ENCODE data around the gene SLIT3. TPM values are rescaled to one million over a fixed set of nuclear protein-coding genes. Genes with fewer than 3 reads are reported as not detected.

The SLIT3 gene
- total and polyA plus RNA-seq, 10 of the 15 experiments (the other 5 are each of a cell fraction or from before 2014, with no cell fraction given) = 0.05 TPM; not detected in 9

DNA sequence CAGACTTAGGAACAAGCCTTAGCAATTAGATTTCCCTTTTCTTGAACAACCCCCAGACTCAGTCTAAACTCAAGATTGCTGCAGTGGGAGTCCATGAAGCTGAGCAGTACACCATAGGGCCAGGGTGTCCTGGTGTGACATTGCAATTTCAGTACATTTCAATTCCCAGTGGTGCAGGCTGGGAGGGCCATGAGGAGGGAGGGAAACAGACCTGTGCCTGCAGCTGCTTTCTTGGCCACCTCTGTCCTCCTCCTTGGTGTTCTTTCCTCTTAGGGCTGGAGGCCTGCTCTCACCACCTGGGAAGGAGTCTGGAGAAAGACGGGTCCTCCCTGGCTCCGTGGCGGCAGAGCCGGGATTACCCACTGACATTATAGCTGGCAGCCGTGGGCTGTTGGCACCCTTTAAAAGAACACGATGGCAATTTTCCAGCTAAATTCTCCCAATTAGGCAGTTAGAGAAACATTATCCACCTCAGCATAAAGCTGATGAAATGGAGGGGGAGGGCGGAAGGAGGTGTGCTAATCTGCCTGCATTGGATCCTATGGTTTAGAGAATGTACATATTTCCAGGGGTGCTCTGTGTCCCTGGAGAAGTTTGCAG lies 186.4 kb downstream of the SLIT3 start:
- H3K27ac ChIP-seq (ENCODE audit: control insufficient read depth, insufficient read depth) = no peak overlapping the region

More for the DNA sequence above, 186.4 kb downstream of the SLIT3 start:
- BruUV-seq (replicated peaks) = no TSS peak
- SMC1A ChIA-PET (ENCODE audit: uncharacterized antibody, unreplicated experiment) = no interaction called here
- DNase-seq (ENCODE audit: low read depth, low spot score) (no peak), ATAC-seq (no peak), FAIRE-seq (no peak)
- no peaks in the 10 kb centered on the region for H3K4me1 ChIP-seq (ENCODE audit: control insufficient read depth, insufficient read depth, low read length)
- no peak overlapping the region for H3K4me3 ChIP-seq
- no peaks in the 10 kb centered on the region for H3K79me2 ChIP-seq (ENCODE audit: control insufficient read depth, insufficient read depth, low read length)
- no peaks in the 10 kb centered on the region for H3K9me3 ChIP-seq (replicated peaks; ENCODE audit: control insufficient read depth, insufficient read depth, low read length)
- intact Hi-C loops (cut with micrococcal nuclease; ENCODE audit: unreplicated experiment) (no loop called here), in situ Hi-C loops (cut with MboI) (no loop called here)
- POLR2A ChIA-PET = no interaction called here
- RAD21 ChIA-PET (ENCODE audit: unreplicated experiment) = no interaction called here
- no peak overlapping the region for H2AFZ ChIP-seq (ENCODE audit: control insufficient read depth, low read depth, low read length)
- H3K4me2 ChIP-seq (ENCODE audit: control insufficient read depth, insufficient read depth) = no peak overlapping the region
- TF ChIP-seq, protein P1, sequence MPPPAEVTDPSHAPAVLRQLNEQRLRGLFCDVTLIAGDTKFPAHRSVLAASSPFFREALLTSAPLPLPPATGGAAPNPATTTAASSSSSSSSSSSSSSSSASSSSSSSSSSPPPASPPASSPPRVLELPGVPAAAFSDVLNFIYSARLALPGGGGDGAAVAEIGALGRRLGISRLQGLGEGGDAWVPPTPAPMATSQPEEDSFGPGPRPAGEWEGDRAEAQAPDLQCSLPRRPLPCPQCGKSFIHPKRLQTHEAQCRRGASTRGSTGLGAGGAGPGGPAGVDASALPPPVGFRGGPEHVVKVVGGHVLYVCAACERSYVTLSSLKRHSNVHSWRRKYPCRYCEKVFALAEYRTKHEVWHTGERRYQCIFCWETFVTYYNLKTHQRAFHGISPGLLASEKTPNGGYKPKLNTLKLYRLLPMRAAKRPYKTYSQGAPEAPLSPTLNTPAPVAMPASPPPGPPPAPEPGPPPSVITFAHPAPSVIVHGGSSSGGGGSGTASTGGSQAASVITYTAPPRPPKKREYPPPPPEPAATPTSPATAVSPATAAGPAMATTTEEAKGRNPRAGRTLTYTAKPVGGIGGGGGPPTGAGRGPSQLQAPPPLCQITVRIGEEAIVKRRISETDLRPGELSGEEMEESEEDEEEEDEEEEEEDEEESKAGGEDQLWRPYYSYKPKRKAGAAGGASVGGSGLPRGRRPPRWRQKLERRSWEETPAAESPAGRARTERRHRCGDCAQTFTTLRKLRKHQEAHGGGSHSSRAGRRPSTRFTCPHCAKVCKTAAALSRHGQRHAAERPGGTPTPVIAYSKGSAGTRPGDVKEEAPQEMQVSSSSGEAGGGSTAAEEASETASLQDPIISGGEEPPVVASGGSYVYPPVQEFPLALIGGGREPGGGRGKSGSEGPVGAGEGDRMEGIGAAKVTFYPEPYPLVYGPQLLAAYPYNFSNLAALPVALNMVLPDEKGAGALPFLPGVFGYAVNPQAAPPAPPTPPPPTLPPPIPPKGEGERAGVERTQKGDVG (CRISPR knock-in tag; IDR thresholded peaks at IDR 0.05) = no peak
- TF ChIP-seq HDAC6 (IDR thresholded peaks at IDR 0.05; ENCODE audit: unreplicated experiment) (no peak), LARP7 (IDR thresholded peaks at IDR 0.05) (no peak), SMAD1 (IDR thresholded peaks at IDR 0.05; ENCODE audit: low read depth, partially characterized antibody) (no peak)
- H3K9ac ChIP-seq (ENCODE audit: control insufficient read depth, insufficient read depth, low read length) = no peak overlapping the region
- no peaks in the 10 kb centered on the region for H4K20me1 ChIP-seq (ENCODE audit: control insufficient read depth, insufficient read depth)
- no peaks in the 10 kb centered on the region; a peak in 2 of 4 replicates for H3K27me3 ChIP-seq (replicated peaks in 1 of 2; ENCODE audit: control insufficient read depth in 2 of 2, insufficient read depth in 2 of 2, low read length in 1 of 2)
- CTCF ChIA-PET = interaction anchor here (1.3 kb wide), 1 partner anchor 16 kb away, joined by 3 read pairs; no protein-coding TSS in a partner anchor
- 53% methylated on average over 7 of the region's 7 CpGs for WGBS (ENCODE audit: insufficient coverage, insufficient replicate concordance, low lambda C conversion rate, missing lambda C conversion rate)
- H3K36me3 ChIP-seq (ENCODE audit: control insufficient read depth in 2 of 2, insufficient read depth in 2 of 2, low read length in 1 of 2) = no peaks in the 10 kb centered on the region
